Measurements from ENCODE around the gene BORCS5.
"Not testable (repeated sequence)": the region's sequence is repeated elsewhere in the genome, so short reads cannot be mapped to it uniquely, and the experiment has no call there.

BORCS5 gene

GRCh38 chr12:12466157-12466556, 109.3 kb downstream of the BORCS5 start:
- no peak for DNase-seq

- DNase-seq, result no peak
These were observed 110.4 kb downstream of the BORCS5 start for GRCh38 chr12:12467264-12467663.

GRCh38 chr12:12467688-12468261, 110.9 kb downstream of the BORCS5 start:
- no peak for DNase-seq

- no peak for DNase-seq
These were observed 111.7 kb downstream of the BORCS5 start for GRCh38 chr12:12468575-12468974.

GRCh38 chr12:12469386-12469785, 112.5 kb downstream of the BORCS5 start:
- DNase-seq, result no peak

GRCh38 chr12:12470751-12471306, 114.0 kb downstream of the BORCS5 start:
- DNase-seq, result no peak

GRCh38 chr12:12471982-12472961, 115.4 kb downstream of the BORCS5 start:
- DNase-seq, result not testable (repeated sequence)

GRCh38 chr12:12473223-12473622, 116.3 kb downstream of the BORCS5 start:
- no peak for DNase-seq

GRCh38 chr12:12474471-12474928, 117.6 kb downstream of the BORCS5 start:
- DNase-seq, result no peak

GRCh38 chr12:12474931-12475795, 118.3 kb downstream of the BORCS5 start:
- no peak for DNase-seq

GRCh38 chr12:12476857-12477531, 120.1 kb downstream of the BORCS5 start:
- no peak for DNase-seq

GRCh38 chr12:12477532-12477890, 120.6 kb downstream of the BORCS5 start:
- DNase-seq, result no peak

GRCh38 chr12:12480074-12480473, 123.2 kb downstream of the BORCS5 start:
- no peak for DNase-seq

- DNase-seq, result no peak
These were observed 124.8 kb downstream of the BORCS5 start for GRCh38 chr12:12481631-12482030.

- DNase-seq, result no peak
These were observed 125.4 kb downstream of the BORCS5 start for GRCh38 chr12:12482150-12482761.

- DNase-seq, result no peak
These were observed 126.1 kb downstream of the BORCS5 start for GRCh38 chr12:12482959-12483358.

GRCh38 chr12:12483438-12483837, 126.6 kb downstream of the BORCS5 start:
- DNase-seq, result no peak

GRCh38 chr12:12486661-12487240, 129.9 kb downstream of the BORCS5 start:
- DNase-seq, result no peak

GRCh38 chr12:12487490-12487889, 130.6 kb downstream of the BORCS5 start:
- DNase-seq, result no peak

- DNase-seq, result no peak
These were observed 131.4 kb downstream of the BORCS5 start for GRCh38 chr12:12488296-12488695.

- no peak for DNase-seq
These were observed 132.1 kb downstream of the BORCS5 start for GRCh38 chr12:12488823-12489550.

Data from NCI-H1105 (cell line).